ENCODE data around the gene OSBPL2.
A peak's percentile ranks its signal among the peaks of the same experiment; 100 is the strongest.

The OSBPL2 gene

DNA sequence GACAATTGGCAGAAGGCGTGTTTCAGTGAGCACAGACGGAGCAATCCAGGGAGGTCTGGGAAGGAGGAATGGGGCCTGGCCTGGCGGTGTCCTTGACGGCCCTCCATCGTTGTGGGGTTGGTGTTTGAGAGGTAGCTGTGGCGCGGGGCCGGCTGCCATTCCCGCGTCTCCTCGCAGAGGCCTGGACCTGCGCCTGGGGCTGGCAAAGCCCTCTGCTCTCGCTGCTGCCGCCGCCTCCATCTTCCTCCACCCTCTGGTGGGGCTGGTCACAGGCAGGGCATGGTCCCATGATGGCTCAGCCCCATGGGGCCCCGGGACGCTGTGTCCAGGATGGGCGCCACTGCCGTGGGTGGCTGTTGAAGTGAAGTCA is 7.6 kb downstream of the OSBPL2 start:
- H3K4me3 ChIP-seq (ENCODE audit: low read length), result no peak overlapping the region
- DNase-seq (ENCODE audit: low read depth, low spot score), result no peak

DNA sequence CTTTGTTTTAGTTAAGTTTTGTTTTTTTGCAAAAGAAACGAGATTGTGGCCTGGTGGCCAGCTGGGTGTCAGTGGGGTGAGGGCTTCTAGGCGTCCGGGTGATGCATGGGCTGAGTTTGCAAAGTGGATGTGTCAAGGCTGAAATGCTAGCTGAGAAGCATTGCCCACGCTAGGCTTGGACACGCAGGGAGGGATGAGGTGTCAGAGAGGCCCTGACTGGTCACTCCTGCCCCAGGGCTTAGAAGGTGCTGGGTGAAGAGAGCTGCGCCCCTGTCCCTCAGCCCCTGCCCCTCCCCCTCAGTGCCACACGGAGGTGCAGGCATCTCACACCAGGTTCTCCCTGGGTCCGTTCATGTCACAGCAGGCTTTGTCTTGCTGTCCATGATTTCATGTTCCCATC is 8.1 kb downstream of the OSBPL2 start:
- H3K4me3 ChIP-seq (ENCODE audit: low read length), result no peak overlapping the region
- no peak for DNase-seq (ENCODE audit: low read depth, low spot score)

GRCh38 chr20:62246872-62247652 is 8.7 kb downstream of the OSBPL2 start:
- no peak for DNase-seq (ENCODE audit: low read depth, low spot score)
- H3K4me3 ChIP-seq (ENCODE audit: low read length), result no peak overlapping the region

DNA sequence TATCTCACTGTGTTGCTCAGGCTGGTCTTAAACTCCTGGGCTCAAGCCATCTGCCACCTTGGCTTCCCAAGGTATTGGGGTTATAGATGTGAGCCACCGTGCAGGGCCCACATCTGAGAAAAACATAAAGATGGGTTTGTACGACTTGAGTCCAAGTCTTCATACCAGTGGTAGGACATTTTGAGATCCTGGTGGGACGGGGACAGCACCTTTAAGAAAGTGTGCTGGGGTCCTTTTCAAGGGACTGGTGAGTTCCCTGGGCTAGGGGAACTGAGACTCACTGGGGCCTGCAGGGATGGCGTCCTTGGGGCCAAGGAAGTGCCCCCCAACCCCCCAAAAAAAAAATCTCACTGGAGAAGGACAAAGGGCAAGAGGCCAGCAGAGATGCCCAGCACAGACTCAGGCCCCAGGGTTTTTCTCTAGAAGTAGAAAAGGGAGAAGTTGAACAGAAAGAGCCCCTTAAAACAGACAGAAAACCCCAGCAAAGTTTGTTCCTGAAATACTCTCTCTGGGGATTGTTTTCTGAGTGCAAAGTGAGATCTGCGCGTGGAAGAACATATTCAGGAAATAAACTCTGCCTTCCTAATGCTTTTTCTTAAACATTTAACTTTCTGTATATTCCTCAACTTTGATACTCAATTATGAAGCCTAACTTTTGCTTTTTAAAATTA is 10.7 kb downstream of the OSBPL2 start:
- DNase-seq (ENCODE audit: low read depth, low spot score), result no peak
- no peak overlapping the region for H3K4me3 ChIP-seq (ENCODE audit: low read length)

DNA sequence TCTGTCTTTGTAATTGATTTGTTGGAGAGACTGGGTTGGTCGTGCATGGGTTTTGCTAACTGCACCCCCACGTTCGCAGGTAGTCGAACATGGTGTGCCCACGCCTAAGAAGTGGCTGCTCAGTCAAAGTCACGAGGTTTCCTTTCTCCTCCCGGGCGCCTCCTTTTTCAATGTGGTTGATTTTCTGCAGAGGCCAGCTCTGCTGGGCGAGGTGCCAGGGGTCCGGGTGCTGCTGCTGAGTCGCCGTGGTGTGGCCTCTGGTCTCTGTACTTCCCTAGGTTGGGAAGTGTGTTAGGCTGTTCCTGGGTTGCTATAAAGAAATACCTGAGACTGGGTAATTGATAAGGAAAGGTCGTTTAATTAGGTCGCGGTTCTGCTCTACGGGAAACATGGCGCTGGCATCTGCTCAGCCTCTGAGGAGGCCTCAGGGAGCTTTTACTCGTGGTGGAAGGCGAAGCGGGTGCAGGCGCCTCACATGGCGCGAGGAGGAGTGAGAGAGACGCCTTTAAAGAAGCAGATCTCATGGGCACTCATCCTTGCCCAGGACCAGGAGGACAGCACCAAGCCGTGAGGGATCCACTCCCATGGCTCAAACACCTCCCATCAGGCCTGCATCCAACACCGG is 14.1 kb downstream of the OSBPL2 start:
- no peak overlapping the region for H3K4me3 ChIP-seq (ENCODE audit: low read length)
- DNase-seq (ENCODE audit: low read depth, low spot score), result no peak

DNA sequence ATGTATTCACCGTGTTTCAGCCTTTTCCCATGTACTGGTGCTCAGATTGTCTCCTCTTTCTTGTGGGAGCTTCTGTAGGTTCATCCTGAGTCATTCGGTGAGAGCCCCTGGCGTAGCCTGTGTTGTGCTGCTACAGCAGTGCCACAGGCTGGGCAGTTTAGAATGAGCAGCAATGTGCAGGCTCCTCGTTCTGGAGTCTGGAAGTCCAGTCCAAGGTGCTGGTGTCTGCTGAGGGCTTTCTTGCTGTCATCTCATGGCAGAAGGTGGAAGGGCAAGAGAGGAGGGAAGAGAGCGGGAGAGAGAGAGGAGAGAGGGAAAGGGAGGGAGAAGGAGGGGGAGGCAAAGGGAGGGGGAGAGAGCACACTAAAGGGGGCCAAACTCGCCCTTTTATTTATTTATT is 15.1 kb downstream of the OSBPL2 start:
- H3K4me3 ChIP-seq (ENCODE audit: low read length), result no peak overlapping the region
- no peak for DNase-seq (ENCODE audit: low read depth, low spot score)

- DNase-seq (ENCODE audit: low read depth, low spot score), result no peak
- no peak overlapping the region for H3K4me3 ChIP-seq (ENCODE audit: low read length)
Observed at GRCh38 chr20:62254021-62254724, 15.9 kb downstream of the OSBPL2 start.

- no peak for DNase-seq (ENCODE audit: low read depth, low spot score)
Observed at GRCh38 chr20:62255976-62256375, 17.7 kb downstream of the OSBPL2 start.

GRCh38 chr20:62258499-62259293 is 20.4 kb downstream of the OSBPL2 start:
- no peak overlapping the region for H3K4me3 ChIP-seq (ENCODE audit: low read length)
- DNase-seq (ENCODE audit: low read depth, low spot score), result no peak

More at GRCh38 chr20:62255976-62256375, 17.7 kb downstream of the OSBPL2 start:
- no peak overlapping the region for H3K4me3 ChIP-seq (ENCODE audit: low read length)

DNA sequence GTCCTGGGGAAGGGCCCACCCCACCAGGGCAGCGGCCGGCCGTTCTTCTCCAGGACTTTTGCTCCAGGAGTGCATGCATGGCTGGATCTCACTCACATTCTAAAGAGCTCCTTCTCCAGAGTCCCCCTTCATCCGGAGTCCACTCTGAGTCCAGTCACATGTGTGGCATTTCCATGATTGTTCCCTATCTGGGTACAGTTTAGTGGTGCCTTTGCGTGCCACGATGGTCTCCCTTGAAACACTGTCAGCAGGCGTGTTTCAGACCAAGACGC is 20.9 kb downstream of the OSBPL2 start:
- no peak overlapping the region for H3K4me3 ChIP-seq (ENCODE audit: low read length)
- no peak for DNase-seq (ENCODE audit: low read depth, low spot score)

- DNase-seq (ENCODE audit: low read depth, low spot score), result no peak
- no peak overlapping the region for H3K4me3 ChIP-seq (ENCODE audit: low read length)
Observed at GRCh38 chr20:62262064-62262463, 23.7 kb downstream of the OSBPL2 start.

GRCh38 chr20:62263396-62263795 is 25.1 kb downstream of the OSBPL2 start:
- H3K4me3 ChIP-seq (ENCODE audit: low read length), result no peak overlapping the region
- DNase-seq (ENCODE audit: low read depth, low spot score), result no peak

- H3K4me3 ChIP-seq (ENCODE audit: low read length), result no peak overlapping the region
- no peak for DNase-seq (ENCODE audit: low read depth, low spot score)
Observed at GRCh38 chr20:62265365-62265764, 27.0 kb downstream of the OSBPL2 start.

DNA sequence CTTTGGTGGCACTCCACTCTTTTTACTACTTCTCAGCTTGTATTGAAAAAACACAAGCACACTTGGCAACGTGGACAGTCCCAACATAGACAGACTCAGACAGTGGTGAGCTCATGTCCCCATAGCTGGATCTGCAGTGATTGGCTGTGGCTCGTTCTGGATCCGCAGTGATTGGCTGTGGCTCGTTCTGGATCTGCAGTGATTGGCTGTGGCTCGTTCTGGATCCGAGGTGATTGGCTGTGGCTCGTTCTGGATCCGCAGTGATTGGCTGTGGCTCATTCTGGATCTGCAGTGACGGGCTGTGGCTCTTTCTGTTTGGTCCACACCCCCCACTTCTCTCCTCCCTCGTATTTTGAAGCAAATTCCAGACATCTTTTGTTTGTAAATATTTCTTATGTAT is 28.0 kb downstream of the OSBPL2 start:
- peak; percentile 36 for DNase-seq (ENCODE audit: low read depth, low spot score)
- no peak overlapping the region for H3K4me3 ChIP-seq (ENCODE audit: low read length)

DNA sequence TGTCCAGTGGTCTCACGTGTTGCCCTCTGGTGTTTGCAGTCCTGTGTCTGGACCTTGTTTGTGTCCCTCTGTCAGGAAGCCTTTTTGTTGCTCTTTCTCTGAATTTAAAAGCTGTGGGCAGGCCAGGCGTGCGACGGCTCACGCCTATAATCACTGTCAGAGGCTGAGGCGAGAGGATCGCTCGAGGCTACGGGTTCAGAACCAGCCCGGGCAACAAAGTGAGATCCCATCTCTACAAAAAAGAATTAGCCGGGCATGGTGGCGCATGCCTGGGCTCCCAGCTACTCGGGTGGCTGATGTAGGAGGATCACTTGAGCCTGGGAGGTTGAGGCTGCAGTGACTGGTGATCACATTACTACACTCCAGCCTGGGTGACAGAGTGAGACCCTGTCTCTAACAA is 28.5 kb downstream of the OSBPL2 start:
- H3K4me3 ChIP-seq (ENCODE audit: low read length), result no peak overlapping the region
- no peak for DNase-seq (ENCODE audit: low read depth, low spot score)

DNA sequence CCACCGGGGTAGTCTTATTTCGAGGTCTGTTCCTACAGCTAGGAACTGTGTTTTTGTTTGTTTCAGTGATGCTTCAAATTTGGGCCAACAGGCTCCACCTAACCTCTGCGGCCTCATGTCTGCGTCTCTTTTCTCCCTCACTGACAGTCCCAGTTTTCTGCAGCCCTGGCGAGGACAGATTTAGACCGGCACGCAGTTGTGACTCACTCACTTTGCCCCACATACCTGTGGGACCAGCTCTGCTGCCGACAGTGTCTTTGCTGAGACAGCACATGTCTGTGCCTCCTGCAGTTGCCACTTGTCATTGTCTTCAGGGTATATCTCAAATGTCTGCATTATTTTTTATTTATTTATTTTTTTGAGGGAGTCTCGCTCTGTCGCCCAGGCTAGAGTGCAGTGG is 29.2 kb downstream of the OSBPL2 start:
- H3K4me3 ChIP-seq (ENCODE audit: low read length), result no peak overlapping the region
- no peak for DNase-seq (ENCODE audit: low read depth, low spot score)

- no peak overlapping the region for H3K4me3 ChIP-seq (ENCODE audit: low read length)
- DNase-seq (ENCODE audit: low read depth, low spot score), result no peak
Observed at GRCh38 chr20:62268228-62268900, 30.0 kb downstream of the OSBPL2 start.

- DNase-seq (ENCODE audit: low read depth, low spot score), result no peak
- no peak overlapping the region for H3K4me3 ChIP-seq (ENCODE audit: low read length)
Observed at GRCh38 chr20:62269378-62269777, 31.1 kb downstream of the OSBPL2 start.

GRCh38 chr20:62269871-62270270 is 31.6 kb downstream of the OSBPL2 start:
- DNase-seq (ENCODE audit: low read depth, low spot score), result no peak
- H3K4me3 ChIP-seq (ENCODE audit: low read length), result no peak overlapping the region
